ENCODE results near the gene GFPT2. TPM values are rescaled to one million over a fixed set of nuclear protein-coding genes. Genes with fewer than 3 reads are reported as not detected.

GFPT2 gene
- total RNA-seq, 4 donors from 2014 or later, result 8.2 to 26.6 (median 11.1) TPM

DNA sequence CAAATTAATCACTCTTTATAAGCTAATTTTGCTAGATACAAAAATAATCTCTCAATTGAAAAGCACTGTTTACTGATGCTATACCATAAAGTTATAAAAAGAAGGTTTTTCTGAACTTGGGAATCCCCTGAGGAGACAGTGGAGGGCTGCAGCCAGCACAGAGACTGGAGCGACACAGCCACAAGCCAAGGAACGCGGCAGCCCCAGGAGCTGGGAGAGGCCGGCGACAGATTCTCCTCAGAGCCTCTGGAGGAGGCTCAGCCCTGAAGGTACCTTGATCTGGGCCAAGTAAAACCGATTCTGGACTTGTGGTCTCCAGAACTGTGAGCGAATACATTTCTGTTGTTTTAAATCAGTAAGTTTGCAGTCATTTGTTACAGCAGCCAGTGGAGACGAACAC lies 3.7 kb downstream of the GFPT2 start:
- H3K4me1 ChIP-seq, result peaks cover 0 to 9% of the 10 kb centered on the region in 2 donors
- no peaks in the 10 kb centered on the region for H3K9me3 ChIP-seq
- intact Hi-C loops (cut with DNase I), result no loop called here
- DNase-seq, result no peak
- H3K36me3 ChIP-seq, result no peaks in the 10 kb centered on the region
- 90 to 96% methylated on average over 8 of the region's 8 CpGs for WGBS, 2 donors
- no peak for TF ChIP-seq POLR2A (IDR thresholded peaks at IDR 0.05)
- TF ChIP-seq, protein P1, sequence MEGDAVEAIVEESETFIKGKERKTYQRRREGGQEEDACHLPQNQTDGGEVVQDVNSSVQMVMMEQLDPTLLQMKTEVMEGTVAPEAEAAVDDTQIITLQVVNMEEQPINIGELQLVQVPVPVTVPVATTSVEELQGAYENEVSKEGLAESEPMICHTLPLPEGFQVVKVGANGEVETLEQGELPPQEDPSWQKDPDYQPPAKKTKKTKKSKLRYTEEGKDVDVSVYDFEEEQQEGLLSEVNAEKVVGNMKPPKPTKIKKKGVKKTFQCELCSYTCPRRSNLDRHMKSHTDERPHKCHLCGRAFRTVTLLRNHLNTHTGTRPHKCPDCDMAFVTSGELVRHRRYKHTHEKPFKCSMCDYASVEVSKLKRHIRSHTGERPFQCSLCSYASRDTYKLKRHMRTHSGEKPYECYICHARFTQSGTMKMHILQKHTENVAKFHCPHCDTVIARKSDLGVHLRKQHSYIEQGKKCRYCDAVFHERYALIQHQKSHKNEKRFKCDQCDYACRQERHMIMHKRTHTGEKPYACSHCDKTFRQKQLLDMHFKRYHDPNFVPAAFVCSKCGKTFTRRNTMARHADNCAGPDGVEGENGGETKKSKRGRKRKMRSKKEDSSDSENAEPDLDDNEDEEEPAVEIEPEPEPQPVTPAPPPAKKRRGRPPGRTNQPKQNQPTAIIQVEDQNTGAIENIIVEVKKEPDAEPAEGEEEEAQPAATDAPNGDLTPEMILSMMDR (IDR thresholded peaks at IDR 0.05), result no peak
- no peaks in the 10 kb centered on the region for H3K27me3 ChIP-seq
- H3K4me3 ChIP-seq (replicated peaks in 1 of 3), result no peak overlapping the region
- no peak overlapping the region for H3K27ac ChIP-seq

GRCh38 chr5:180348336-180348735 lies 4.8 kb downstream of the GFPT2 start:
- TF ChIP-seq, protein P1 (IDR thresholded peaks at IDR 0.05), result no peak
- no peak for TF ChIP-seq POLR2A (IDR thresholded peaks at IDR 0.05)
- H3K27ac ChIP-seq, result no peak overlapping the region
- intact Hi-C loops (cut with DNase I), result no loop called here
- H3K4me1 ChIP-seq, result peaks cover 0 to 8% of the 10 kb centered on the region in 2 donors
- 96 to 97% methylated on average over 7 of the region's 7 CpGs for WGBS, 2 donors
- H3K9me3 ChIP-seq, result no peaks in the 10 kb centered on the region
- H3K4me3 ChIP-seq (replicated peaks in 1 of 3), result no peak overlapping the region
- H3K36me3 ChIP-seq, result no peaks in the 10 kb centered on the region
- no peaks in the 10 kb centered on the region for H3K27me3 ChIP-seq
- no peak for DNase-seq

DNA sequence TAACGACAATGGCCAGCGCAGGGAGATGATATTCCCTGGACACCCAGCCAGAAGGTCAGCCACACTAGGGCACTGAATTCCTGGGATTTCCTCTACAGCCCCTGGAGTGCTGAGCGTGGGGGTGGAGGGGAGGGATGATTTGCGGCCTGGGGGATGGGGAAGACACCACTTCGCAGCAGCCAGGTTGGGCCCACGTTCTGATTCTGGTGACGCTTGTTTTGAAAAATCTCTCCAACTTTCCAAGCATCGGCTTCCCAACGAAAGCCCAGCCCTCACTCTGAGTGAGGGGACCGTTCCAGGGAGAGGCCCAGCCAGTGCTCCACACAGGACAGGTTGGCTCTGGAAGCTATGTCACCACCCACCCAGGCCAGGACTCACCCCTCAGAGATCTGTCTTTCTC lies 5.4 kb downstream of the GFPT2 start:
- no peak overlapping the region for H3K4me3 ChIP-seq (replicated peaks in 1 of 3)
- no peaks in the 10 kb centered on the region for H3K36me3 ChIP-seq
- TF ChIP-seq, protein P1 (IDR thresholded peaks at IDR 0.05), result no peak
- TF ChIP-seq POLR2A (IDR thresholded peaks at IDR 0.05), result no peak
- H3K9me3 ChIP-seq, result no peaks in the 10 kb centered on the region
- intact Hi-C loops (cut with DNase I), result no loop called here
- WGBS, 2 donors, result 80 to 87% methylated on average over 8 to 10 of the region's 10 CpGs
- no peak for DNase-seq
- no peaks in the 10 kb centered on the region for H3K27me3 ChIP-seq
- no peak overlapping the region for H3K27ac ChIP-seq
- peaks cover 0 to 14% of the 10 kb centered on the region in 2 donors for H3K4me1 ChIP-seq

- 94 to 97% methylated on average over 13 to 14 of the region's 14 CpGs for WGBS, 2 donors
- Histone ChIP-seq H3K27me3 (no peaks in the 10 kb centered on the region), H3K9me3 (no peaks in the 10 kb centered on the region), H3K4me3 (replicated peaks in 1 of 3) (no peak overlapping the region), H3K27ac (no peak overlapping the region), H3K4me1 (peaks cover 0 to 15% of the 10 kb centered on the region in 2 donors), H3K36me3 (no peaks in the 10 kb centered on the region)
- no peak for DNase-seq
- TF ChIP-seq, protein P1 (IDR thresholded peaks at IDR 0.05), result no peak
- no peak for TF ChIP-seq POLR2A (IDR thresholded peaks at IDR 0.05)
- intact Hi-C loops (cut with DNase I), result no loop called here
Observed at GRCh38 chr5:180346358-180346757, 6.8 kb downstream of the GFPT2 start.

- Histone ChIP-seq H3K4me1 (peaks cover 0 to 15% of the 10 kb centered on the region in 2 donors), H3K27me3 (no peaks in the 10 kb centered on the region), H3K9me3 (no peaks in the 10 kb centered on the region), H3K36me3 (no peaks in the 10 kb centered on the region), H3K27ac (no peak overlapping the region), H3K4me3 (replicated peaks in 1 of 3) (no peak overlapping the region)
- no peak for DNase-seq
- intact Hi-C loops (cut with DNase I), result no loop called here
- 93 to 98% methylated on average over 6 to 8 of the region's 8 CpGs for WGBS, 2 donors
- TF ChIP-seq, protein P1 (IDR thresholded peaks at IDR 0.05), result no peak
- no peak for TF ChIP-seq POLR2A (IDR thresholded peaks at IDR 0.05)
Observed at GRCh38 chr5:180345781-180346180, 7.4 kb downstream of the GFPT2 start.
